Keratinocyte (primary cell): ENCODE data around the gene CAND2. TPM values are rescaled to one million over a fixed set of nuclear protein-coding genes. Genes with fewer than 3 reads are reported as not detected.

Experiments
- DNase-seq: peaks from one replicate; pipeline ENCODE4 v3.0.0-alpha.2; 2011; ENCODE audit warnings: low read depth, missing footprints, low spot score
- FAIRE-seq: peaks from 2 replicates; lab custom pipeline; 2011; peaks lifted over from hg19 to GRCh38; lab: Jason Lieb, UNC
- H2AFZ ChIP-seq: 2 replicates; pipeline ENCODE4 v1.6.0; 2012; ENCODE audit warnings: low read length, control low read depth, inconsistent platforms; ENCODE audit not compliant: control insufficient read depth
- H3K27ac ChIP-seq: 2 replicates; pipeline ENCODE4 v1.5.1; 2011; ENCODE audit warnings: low read length; ENCODE audit not compliant: control insufficient read depth, insufficient read depth
- H3K27me3 ChIP-seq: 3 replicates; pipeline ENCODE4 v1.6.0; 2011; ENCODE audit warnings: low read length; ENCODE audit not compliant: control insufficient read depth, insufficient read depth; ENCODE audit errors: extremely low read depth
- H3K36me3 ChIP-seq, 2 experiments: 2 replicates in 1 of 2; 3 replicates in 1 of 2; pipeline ENCODE4 v1.5.1; 2011; ENCODE audit warnings: low read length in 2 of 2, mild to moderate bottlenecking in 1 of 2; ENCODE audit not compliant: control insufficient read depth in 2 of 2, insufficient read depth in 2 of 2; ENCODE audit errors: extremely low read depth in 1 of 2
- H3K4me1 ChIP-seq: 3 replicates; pipeline ENCODE4 v1.5.1; 2011; ENCODE audit warnings: low read length; ENCODE audit not compliant: control insufficient read depth, insufficient read depth; ENCODE audit errors: extremely low read depth
- H3K4me2 ChIP-seq: 3 replicates; pipeline ENCODE4 v1.6.0; 2011; ENCODE audit warnings: low read depth, low read length; ENCODE audit not compliant: control insufficient read depth, insufficient read depth; ENCODE audit errors: extremely low read depth
- H3K4me3 ChIP-seq, 3 experiments: fragments of 200-600 bp in 1 of 3; sonication (generic) in 1 of 3; 2 replicates in 2 of 3; 3 replicates in 1 of 3; pipeline ENCODE4 v1.5.1; 2011 to 2016; ENCODE audit warnings: low read length in 3 of 3, mild to moderate bottlenecking in 3 of 3, control low read depth in 2 of 3, inconsistent platforms in 1 of 3, low read depth in 1 of 3, mixed read lengths in 1 of 3, mixed run types in 1 of 3, moderate library complexity in 1 of 3; ENCODE audit not compliant: control insufficient read depth in 2 of 3, insufficient read depth in 2 of 3; ENCODE audit errors: extremely low read depth in 1 of 3
- H3K79me2 ChIP-seq: 2 replicates; pipeline ENCODE4 v1.6.0; 2012; ENCODE audit warnings: low read length; ENCODE audit not compliant: control insufficient read depth, insufficient read depth
- H3K9ac ChIP-seq: 3 replicates; pipeline ENCODE4 v1.6.0; 2011; ENCODE audit warnings: low read length; ENCODE audit not compliant: control insufficient read depth, insufficient read depth; ENCODE audit errors: extremely low read depth
- H3K9me1 ChIP-seq: 3 replicates; pipeline ENCODE4 v1.6.0; 2011; ENCODE audit warnings: low read length; ENCODE audit not compliant: control insufficient read depth, insufficient read depth; ENCODE audit errors: extremely low read depth
- H3K9me3 ChIP-seq: 2 replicates; pipeline ENCODE4 v1.5.1; 2012; ENCODE audit warnings: low read depth, low read length; ENCODE audit not compliant: control insufficient read depth
- H4K20me1 ChIP-seq: 3 replicates; pipeline ENCODE4 v1.6.0; 2011; ENCODE audit warnings: low read length; ENCODE audit not compliant: control insufficient read depth, insufficient read depth; ENCODE audit errors: extremely low read depth
- EZH2 ChIP-seq: IDR thresholded peaks from one replicate; pipeline ENCODE4 v1.6.1; 2012; ENCODE audit warnings: inconsistent platforms, mild to moderate bottlenecking, low read length, moderate library complexity
- dilution Hi-C: fragments of 300-500 bp; cut with MboI; formaldehyde crosslinking; loops from one replicate; pipeline ENCODE4 v1.7.0; 2020; ENCODE audit warnings: low sequenced_read_pairs; ENCODE audit not compliant: extremely low pct_ligation_motif_present
- polyA plus RNA-seq, 5 experiments: library from polyadenylated mRNA; depleted of rRNA in 3 of 5; stranded (reverse) in 3 of 5; stranded (forward) in 1 of 5; unstranded in 1 of 5; fragments of >200 nt; gene quantifications; 1 replicate in 1 of 5; 2 replicates in 3 of 5; 3 replicates in 1 of 5; pipeline versions ENCODE4 v1.2.1 to v1.2.3, GENCODE V29; 2011 to 2012; ENCODE audit warnings: missing spikeins in 2 of 5, low read depth in 1 of 5, low replicate concordance in 1 of 5
- TF ChIP-seq, protein P1 (sequence below), 3 experiments: IDR thresholded peaks in 1 of 3; conservative IDR thresholded peaks in 1 of 3; optimal IDR thresholded peaks in 1 of 3; 2 replicates in 2 of 3; 3 replicates in 1 of 3; pipeline versions ENCODE3 to v1.5.1; 2011; ENCODE audit warnings: low read length in 3 of 3, mild to moderate bottlenecking in 3 of 3, moderate library complexity in 2 of 3, control low read depth in 1 of 3, inconsistent platforms in 1 of 3; ENCODE audit not compliant: insufficient read depth in 2 of 3; ENCODE audit errors: extremely low read depth in 1 of 3

The CAND2 gene
- polyA plus RNA-seq, 1 donor (not counting 4 experiments of a cell fraction or from before 2014, with no cell fraction given) = 0.05 TPM

DNA sequence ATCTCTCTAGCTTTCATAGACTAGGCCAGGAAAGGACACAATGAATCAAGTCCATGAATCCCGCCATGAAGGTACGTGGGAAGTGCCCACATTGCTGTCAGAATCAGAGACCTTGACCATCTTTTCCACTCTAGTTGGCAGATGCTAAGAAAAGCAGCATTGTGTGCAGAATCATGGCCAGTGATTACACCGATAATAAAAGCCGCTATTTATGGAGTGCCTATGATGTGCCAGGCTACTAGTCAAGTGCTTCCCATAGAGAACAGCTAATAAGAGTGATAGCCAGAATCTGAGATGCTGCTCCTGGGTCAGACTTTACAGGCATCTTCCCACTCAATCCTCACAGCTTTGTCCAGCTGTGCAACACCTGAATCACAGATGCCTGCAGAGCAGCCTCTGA is 58.1 kb downstream of the CAND2 start:
- no peaks in the 10 kb centered on the region for H3K9me3 ChIP-seq
- no peak overlapping the region for H3K4me3 ChIP-seq
- no peaks in the 10 kb centered on the region for H3K9me1 ChIP-seq
- FAIRE-seq (no peak), DNase-seq (no peak)
- no peaks in the 10 kb centered on the region for H3K79me2 ChIP-seq
- no peaks in the 10 kb centered on the region for H3K36me3 ChIP-seq
- H3K27me3 ChIP-seq = peaks cover 4% of the 10 kb centered on the region
- H2AFZ ChIP-seq = no peak overlapping the region
- no peaks in the 10 kb centered on the region for H4K20me1 ChIP-seq
- no peak overlapping the region for H3K27ac ChIP-seq
- H3K4me1 ChIP-seq = peaks cover 5% of the 10 kb centered on the region
- dilution Hi-C loops = no loop called here
- H3K9ac ChIP-seq = no peak overlapping the region
- no peak overlapping the region for H3K4me2 ChIP-seq
- TF ChIP-seq EZH2 = no peak
- TF ChIP-seq, protein P1, sequence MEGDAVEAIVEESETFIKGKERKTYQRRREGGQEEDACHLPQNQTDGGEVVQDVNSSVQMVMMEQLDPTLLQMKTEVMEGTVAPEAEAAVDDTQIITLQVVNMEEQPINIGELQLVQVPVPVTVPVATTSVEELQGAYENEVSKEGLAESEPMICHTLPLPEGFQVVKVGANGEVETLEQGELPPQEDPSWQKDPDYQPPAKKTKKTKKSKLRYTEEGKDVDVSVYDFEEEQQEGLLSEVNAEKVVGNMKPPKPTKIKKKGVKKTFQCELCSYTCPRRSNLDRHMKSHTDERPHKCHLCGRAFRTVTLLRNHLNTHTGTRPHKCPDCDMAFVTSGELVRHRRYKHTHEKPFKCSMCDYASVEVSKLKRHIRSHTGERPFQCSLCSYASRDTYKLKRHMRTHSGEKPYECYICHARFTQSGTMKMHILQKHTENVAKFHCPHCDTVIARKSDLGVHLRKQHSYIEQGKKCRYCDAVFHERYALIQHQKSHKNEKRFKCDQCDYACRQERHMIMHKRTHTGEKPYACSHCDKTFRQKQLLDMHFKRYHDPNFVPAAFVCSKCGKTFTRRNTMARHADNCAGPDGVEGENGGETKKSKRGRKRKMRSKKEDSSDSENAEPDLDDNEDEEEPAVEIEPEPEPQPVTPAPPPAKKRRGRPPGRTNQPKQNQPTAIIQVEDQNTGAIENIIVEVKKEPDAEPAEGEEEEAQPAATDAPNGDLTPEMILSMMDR (optimal IDR thresholded peaks at IDR 0.05 in 1 of 3, IDR thresholded peaks at IDR 0.05 in 1 of 3, conservative IDR thresholded peaks at IDR 0.05 in 1 of 3; ENCODE audit: extremely low read depth in 1 of 3, insufficient read depth in 2 of 3, low read length in 3 of 3) = no peak

DNA sequence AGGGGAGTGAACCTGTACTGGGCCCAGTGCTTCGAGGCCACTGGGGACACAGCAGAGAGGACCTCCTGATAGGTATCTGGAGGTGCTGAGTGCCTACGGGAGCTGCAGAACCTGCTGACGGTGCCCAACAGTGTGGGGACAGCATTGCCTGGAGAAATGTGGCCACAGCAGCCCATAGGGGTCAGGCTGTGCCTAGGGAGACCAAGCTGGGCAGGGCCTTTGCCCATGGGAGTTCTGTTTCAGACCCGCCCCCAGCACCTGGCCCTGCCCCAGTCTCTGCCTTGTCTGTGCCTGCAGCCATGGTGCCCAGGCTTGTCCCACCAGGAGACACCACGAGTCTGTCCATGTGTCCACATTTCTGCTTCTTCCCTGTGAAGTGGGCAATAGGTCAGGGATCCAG is 60.1 kb downstream of the CAND2 start:
- Histone ChIP-seq H3K27ac (no peak overlapping the region), H3K4me2 (no peak overlapping the region), H4K20me1 (no peaks in the 10 kb centered on the region), H2AFZ (no peak overlapping the region), H3K36me3 (no peaks in the 10 kb centered on the region), H3K9me3 (no peaks in the 10 kb centered on the region), H3K4me3 (no peak overlapping the region), H3K27me3 (peaks cover 4% of the 10 kb centered on the region), H3K79me2 (no peaks in the 10 kb centered on the region), H3K9me1 (no peaks in the 10 kb centered on the region), H3K9ac (no peak overlapping the region), H3K4me1 (peaks cover 5% of the 10 kb centered on the region)
- DNase-seq (no peak), FAIRE-seq (no peak)
- no peak for TF ChIP-seq EZH2
- TF ChIP-seq, protein P1 (optimal IDR thresholded peaks at IDR 0.05 in 1 of 3, IDR thresholded peaks at IDR 0.05 in 1 of 3, conservative IDR thresholded peaks at IDR 0.05 in 1 of 3; ENCODE audit: extremely low read depth in 1 of 3, insufficient read depth in 2 of 3, low read length in 3 of 3) = peak in 1 of 3 experiments; percentile 21
- dilution Hi-C loops = no loop called here
